HepG2 (cell line): ENCODE data around the gene ZNF771. TPM values are rescaled to one million over a fixed set of nuclear protein-coding genes. Genes with fewer than 3 reads are reported as not detected.

Source experiments
- ATF5 ChIP-seq: sonication (generic); formaldehyde crosslinking; IDR thresholded peaks from 2 replicates; pipeline ENCODE4 v1.4.0; 2020; ENCODE audit warnings: mild to moderate bottlenecking, low read depth, missing genetic modification reagents
- FOXA3 ChIP-seq: IDR thresholded peaks from 2 replicates; pipeline ENCODE4 v1.6.1; 2016; ENCODE audit warnings: missing genetic modification reagents, missing compliant biosample characterization
- GTF2F1 ChIP-seq: fragments of 150-350 bp; IDR thresholded peaks from 2 replicates; pipeline ENCODE4 v1.6.1; 2014; ENCODE audit warnings: low read length
- HOXA3 ChIP-seq: sonication (generic); formaldehyde crosslinking; IDR thresholded peaks from 2 replicates; pipeline ENCODE4 v1.5.0; 2020; ENCODE audit warnings: missing genetic modification reagents
- MAF1 ChIP-seq: sonication (generic); formaldehyde crosslinking; IDR thresholded peaks from 2 replicates; pipeline ENCODE4 v1.5.0; 2020; ENCODE audit warnings: missing genetic modification reagents, borderline replicate concordance
- MYNN ChIP-seq: sonication (generic); formaldehyde crosslinking; IDR thresholded peaks from 2 replicates; pipeline ENCODE4 v1.4.0; 2020; ENCODE audit warnings: mild to moderate bottlenecking, low read depth, missing genetic modification reagents
- NCOR1 ChIP-seq: fragments of 200-600 bp; sonication (generic); IDR thresholded peaks from 2 replicates; pipeline ENCODE4 v1.7.0; 2017; ENCODE audit warnings: antibody characterized with exemption, low read length, borderline replicate concordance
- SNRNP70 ChIP-seq: fragments of 200-400 bp; formaldehyde crosslinking; IDR thresholded peaks from 2 replicates; pipeline ENCODE4 v1.6.1; 2017; ENCODE audit warnings: mild to moderate bottlenecking, low read depth, low read length, moderate library complexity
- SYNCRIP ChIP-seq: fragments of 200-400 bp; formaldehyde crosslinking; IDR thresholded peaks from 2 replicates; pipeline ENCODE4 v1.6.1; 2018; ENCODE audit warnings: mild to moderate bottlenecking, low read depth, low read length; ENCODE audit not compliant: insufficient read depth
- TAF15 ChIP-seq: fragments of 200-400 bp; formaldehyde crosslinking; IDR thresholded peaks from one replicate; pipeline ENCODE4 v1.6.1; 2018; ENCODE audit warnings: mild to moderate bottlenecking, low read depth, low read length; ENCODE audit not compliant: poor library complexity, severe bottlenecking
- ZFP36L2 ChIP-seq: sonication (generic); formaldehyde crosslinking; IDR thresholded peaks from 2 replicates; pipeline ENCODE4 v1.4.0; 2020; ENCODE audit warnings: missing genetic modification reagents
- ZGPAT ChIP-seq: IDR thresholded peaks from 2 replicates; pipeline ENCODE4 v1.6.1; 2016; ENCODE audit warnings: mild to moderate bottlenecking
- ZNF296 ChIP-seq: sonication (generic); formaldehyde crosslinking; conservative IDR thresholded peaks from 2 replicates; pipeline ENCODE4 v1.5.0; 2020; ENCODE audit warnings: mild to moderate bottlenecking, missing genetic modification reagents
- ZNF543 ChIP-seq: sonication (generic); formaldehyde crosslinking; IDR thresholded peaks from 2 replicates; pipeline ENCODE4 v1.4.0; 2020; ENCODE audit warnings: mild to moderate bottlenecking, missing genetic modification reagents
- ZNF569 ChIP-seq: sonication (generic); formaldehyde crosslinking; IDR thresholded peaks from 2 replicates; pipeline ENCODE4 v1.5.0; 2020; ENCODE audit warnings: mild to moderate bottlenecking, missing genetic modification reagents, moderate library complexity, borderline replicate concordance
- ZNF704 ChIP-seq: sonication (generic); formaldehyde crosslinking; IDR thresholded peaks from 2 replicates; pipeline ENCODE4 v1.8.1; 2023; ENCODE audit warnings: mild to moderate bottlenecking, inconsistent platforms, moderate library complexity, missing genetic modification reagents, borderline replicate concordance
- ZNF768 ChIP-seq: sonication (generic); formaldehyde crosslinking; IDR thresholded peaks from 2 replicates; pipeline ENCODE4 v1.4.0; 2020; ENCODE audit warnings: missing genetic modification reagents
- ZNF780A ChIP-seq: sonication (generic); formaldehyde crosslinking; IDR thresholded peaks from 2 replicates; pipeline ENCODE4 v1.8.0; 2022; ENCODE audit warnings: mild to moderate bottlenecking, missing genetic modification reagents, moderate library complexity
- ZSCAN5A ChIP-seq: sonication (generic); formaldehyde crosslinking; IDR thresholded peaks from 2 replicates; pipeline ENCODE4 v1.8.0; 2022; ENCODE audit warnings: mild to moderate bottlenecking, missing genetic modification reagents, borderline replicate concordance
- ZXDC ChIP-seq: sonication (generic); formaldehyde crosslinking; IDR thresholded peaks from 2 replicates; pipeline ENCODE4 v1.5.0; 2020; ENCODE audit warnings: mild to moderate bottlenecking, missing genetic modification reagents
- polyA plus RNA-seq, 8 experiments: library from polyadenylated mRNA; depleted of rRNA in 3 of 8; stranded (reverse) in 7 of 8; unstranded in 1 of 8; fragments of >200 nt; fragmentation: Illumina TruSeq in 4 of 8; extraction: Trizol in 4 of 8; gene quantifications; 2 replicates each; pipeline versions ENCODE4 v1.2.1 to v1.2.3, GENCODE V29; 2011 to 2016; ENCODE audit warnings: low read depth in 4 of 8, missing spikeins in 1 of 8, mixed read lengths in 1 of 8; ENCODE audit not compliant: insufficient read depth in 1 of 8
- total RNA-seq, 5 experiments: library from RNA; depleted of rRNA; stranded (reverse); fragments of >200 nt; fragmentation: Illumina TruSeq; extraction: Trizol; gene quantifications; 2 replicates each; pipeline ENCODE4 v1.2.3, GENCODE V29; 2016; ENCODE audit warnings: low read depth in 1 of 5

The ZNF771 gene
- total and polyA plus RNA-seq, 2 of the 13 experiments (the other 11 are each of a cell fraction or from before 2014, with no cell fraction given), result 5.0 to 11.8 TPM

GRCh38 chr16:30395155-30395991 lies 12.0 kb upstream of the ZNF771 start, which contains the start of gene ZNF48 (continued):
- no peak for TF ChIP-seq MYNN (CRISPR knock-in tag)
- TF ChIP-seq ZSCAN5A (CRISPR knock-in tag), result no peak
- TF ChIP-seq NCOR1, result 0 out of 2 replicates have a peak, but pooled peaks have one; percentile 10
- TF ChIP-seq FOXA3 (CRISPR knock-in tag), result peak; percentile 43
- no peak for TF ChIP-seq SYNCRIP
- TF ChIP-seq ZNF704 (CRISPR knock-in tag), result no peak
- TF ChIP-seq MAF1, result peak; percentile 70; the same call in 1 of the 2 replicates
- TF ChIP-seq ATF5 (CRISPR knock-in tag), result peak; percentile 82; the same call in 1 of the 2 replicates
- 0 out of 2 replicates have a peak, but pooled peaks have one; percentile 36 for TF ChIP-seq ZNF780A (CRISPR knock-in tag)
- peak; percentile 92 for TF ChIP-seq ZGPAT (CRISPR knock-in tag)
- 0 out of 2 replicates have a peak, but pooled peaks have one; percentile 2 for TF ChIP-seq ZXDC (CRISPR knock-in tag)
- TF ChIP-seq GTF2F1, result 0 out of 2 replicates have a peak, but pooled peaks have one; percentile 12
- TF ChIP-seq ZNF569, result no peak
- no peak for TF ChIP-seq ZFP36L2 (CRISPR knock-in tag)
- peak; percentile 75; the same call in 1 of the 2 replicates for TF ChIP-seq ZNF296
- peak; percentile 91; the same call in 1 of the 2 replicates for TF ChIP-seq ZNF543 (CRISPR knock-in tag)
- TF ChIP-seq SNRNP70, result no peak
- peak; percentile 9 for TF ChIP-seq TAF15
- TF ChIP-seq HOXA3 (CRISPR knock-in tag), result peak; percentile 84
- TF ChIP-seq ZNF768, result peak; percentile 91
